Breast epithelium (tissue), 4 donors: ENCODE results near the gene IFNK. TPM values are rescaled to one million over a fixed set of nuclear protein-coding genes. Genes with fewer than 3 reads are reported as not detected.

ENCODE experiments used
- DNase-seq, 2 donors: peaks; one replicate each; pipeline ENCODE4 v3.0.0-alpha.2; 2019; ENCODE audit warnings: low spot score in 2 of 2
- H3K27ac ChIP-seq, 2 donors: fragments of 200-600 bp; sonication (generic) in 1 of 2; one replicate each; pipeline ENCODE4 v1.5.1; 2016 to 2019; ENCODE audit warnings: mild to moderate bottlenecking in 1 of 2
- H3K27me3 ChIP-seq, 2 donors: fragments of 200-600 bp; sonication (generic) in 1 of 2; one replicate each; pipeline versions ENCODE4 v1.5.1 to v1.6.0; 2017 to 2019; ENCODE audit warnings: control low read depth in 1 of 2, mild to moderate bottlenecking in 1 of 2
- H3K36me3 ChIP-seq: fragments of 200-600 bp; one replicate; pipeline ENCODE4 v1.5.1; 2019
- H3K4me1 ChIP-seq, 2 donors: fragments of 200-600 bp; sonication (generic); one replicate each; pipeline ENCODE4 v1.5.1; 2016 to 2019; ENCODE audit warnings: control low read depth in 1 of 2
- H3K4me3 ChIP-seq, 3 donors: fragments of 200-600 bp; sonication (generic); 1 replicate in 2 of 3; 2 replicates in 1 of 3; pipeline ENCODE4 v1.5.1; 2016 to 2019; ENCODE audit warnings: mild to moderate bottlenecking in 3 of 3, moderate library complexity in 2 of 3
- H3K9me3 ChIP-seq, 2 donors: fragments of 200-600 bp; sonication (generic) in 1 of 2; one replicate each; pipeline ENCODE4 v1.5.1; 2016 to 2019; ENCODE audit warnings: control low read depth in 1 of 2
- POLR2A ChIP-seq: fragments of 450-650 bp; IDR thresholded peaks from one replicate; pipeline ENCODE4 v1.6.1; 2016; ENCODE audit warnings: antibody characterized with exemption, mild to moderate bottlenecking, moderate library complexity
- POLR2AphosphoS5 ChIP-seq, 3 donors: sonication (generic); formaldehyde crosslinking; IDR thresholded peaks; one replicate each; pipeline ENCODE4 v1.6.1; 2017; ENCODE audit warnings: antibody characterized with exemption in 3 of 3
- intact Hi-C: fragments of 100-400 bp; cut with DNase I; formaldehyde crosslinking; loops from one replicate; pipeline ENCODE4 v1.15.1; 2023; ENCODE audit warnings: low total_unique reads
- total RNA-seq, 3 donors: library from RNA; depleted of rRNA; stranded (reverse); fragments of >200 nt; gene quantifications; one replicate each; pipeline ENCODE4 v1.1.0, GENCODE V29; 2016
- TF ChIP-seq, protein P1 (sequence below), 3 donors: fragments of 450-650 bp; IDR thresholded peaks; one replicate each; pipeline ENCODE4 v1.5.1; 2016 to 2017; ENCODE audit warnings: antibody characterized with exemption in 3 of 3, mild to moderate bottlenecking in 3 of 3, moderate library complexity in 3 of 3

The IFNK gene
- total RNA-seq, 3 donors from 2014 or later = not detected

- no peak for DNase-seq
- intact Hi-C loops = no loop called here
- Histone ChIP-seq H3K27ac (no peak overlapping the region), H3K4me3 (no peak overlapping the region), H3K4me1 (no peaks in the 10 kb centered on the region), H3K9me3 (no peaks in the 10 kb centered on the region), H3K36me3 (no peaks in the 10 kb centered on the region), H3K27me3 (no peaks in the 10 kb centered on the region)
- TF ChIP-seq POLR2AphosphoS5 (IDR thresholded peaks at IDR 0.05) = no peak
- TF ChIP-seq, protein P1, sequence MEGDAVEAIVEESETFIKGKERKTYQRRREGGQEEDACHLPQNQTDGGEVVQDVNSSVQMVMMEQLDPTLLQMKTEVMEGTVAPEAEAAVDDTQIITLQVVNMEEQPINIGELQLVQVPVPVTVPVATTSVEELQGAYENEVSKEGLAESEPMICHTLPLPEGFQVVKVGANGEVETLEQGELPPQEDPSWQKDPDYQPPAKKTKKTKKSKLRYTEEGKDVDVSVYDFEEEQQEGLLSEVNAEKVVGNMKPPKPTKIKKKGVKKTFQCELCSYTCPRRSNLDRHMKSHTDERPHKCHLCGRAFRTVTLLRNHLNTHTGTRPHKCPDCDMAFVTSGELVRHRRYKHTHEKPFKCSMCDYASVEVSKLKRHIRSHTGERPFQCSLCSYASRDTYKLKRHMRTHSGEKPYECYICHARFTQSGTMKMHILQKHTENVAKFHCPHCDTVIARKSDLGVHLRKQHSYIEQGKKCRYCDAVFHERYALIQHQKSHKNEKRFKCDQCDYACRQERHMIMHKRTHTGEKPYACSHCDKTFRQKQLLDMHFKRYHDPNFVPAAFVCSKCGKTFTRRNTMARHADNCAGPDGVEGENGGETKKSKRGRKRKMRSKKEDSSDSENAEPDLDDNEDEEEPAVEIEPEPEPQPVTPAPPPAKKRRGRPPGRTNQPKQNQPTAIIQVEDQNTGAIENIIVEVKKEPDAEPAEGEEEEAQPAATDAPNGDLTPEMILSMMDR (IDR thresholded peaks at IDR 0.05) = no peak
- TF ChIP-seq POLR2A = no peak
Observed at GRCh38 chr9:27563738-27564430, 39.8 kb downstream of the IFNK start.

DNA sequence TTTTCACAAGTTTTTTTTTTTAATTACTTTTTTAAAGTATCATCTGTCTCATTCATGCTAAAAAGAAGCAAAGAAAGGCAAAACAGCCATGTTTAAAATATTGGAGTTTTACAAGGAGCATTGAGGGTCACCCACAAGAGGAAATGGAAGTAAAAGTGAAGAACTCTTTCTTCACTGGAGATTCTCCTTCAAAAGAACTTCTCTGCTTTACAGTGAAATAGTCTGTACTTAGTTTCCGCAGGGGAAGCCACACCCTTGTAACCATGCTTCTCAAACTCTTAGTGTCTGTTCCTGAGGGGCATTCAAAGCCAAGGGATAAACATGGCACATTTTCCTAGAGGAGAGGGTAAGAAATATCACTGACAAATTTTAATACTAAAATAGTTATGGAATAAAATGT is 40.6 kb downstream of the IFNK start:
- no peaks in the 10 kb centered on the region for H3K9me3 ChIP-seq
- no peaks in the 10 kb centered on the region for H3K27me3 ChIP-seq
- intact Hi-C loops = loop anchor here (5.0 kb wide), 1 partner anchor 387 kb away; no protein-coding TSS in a partner anchor
- no peak for TF ChIP-seq POLR2AphosphoS5 (IDR thresholded peaks at IDR 0.05)
- no peak for TF ChIP-seq POLR2A
- TF ChIP-seq, protein P1 (IDR thresholded peaks at IDR 0.05) = no peak
- no peak overlapping the region for H3K4me3 ChIP-seq
- H3K27ac ChIP-seq = no peak overlapping the region
- no peak for DNase-seq
- no peaks in the 10 kb centered on the region for H3K36me3 ChIP-seq
- H3K4me1 ChIP-seq = no peaks in the 10 kb centered on the region

DNA sequence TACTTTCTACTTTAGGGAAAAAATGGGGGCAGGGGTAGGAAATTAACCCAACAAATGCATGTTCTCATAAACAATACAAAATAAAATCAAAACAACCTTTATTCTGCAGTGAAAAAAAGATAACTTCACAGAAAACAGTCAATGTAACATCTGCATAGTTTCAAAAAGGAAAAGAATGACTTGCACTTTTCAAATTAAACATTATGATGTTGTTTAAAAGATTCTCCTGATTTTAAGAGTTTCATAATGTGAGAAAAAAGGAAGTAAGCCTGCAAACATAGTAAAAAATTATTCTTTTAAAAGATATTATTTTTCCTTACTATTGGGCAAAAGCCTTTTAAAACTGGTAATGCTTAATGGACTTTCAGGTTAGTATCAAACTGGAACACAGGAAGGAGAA is 41.6 kb downstream of the IFNK start:
- Histone ChIP-seq H3K4me3 (no peak overlapping the region), H3K36me3 (no peaks in the 10 kb centered on the region), H3K4me1 (no peaks in the 10 kb centered on the region), H3K27ac (no peak overlapping the region), H3K9me3 (no peaks in the 10 kb centered on the region), H3K27me3 (no peaks in the 10 kb centered on the region)
- TF ChIP-seq, protein P1 (IDR thresholded peaks at IDR 0.05) = no peak
- TF ChIP-seq POLR2A (no peak), POLR2AphosphoS5 (IDR thresholded peaks at IDR 0.05) (no peak)
- intact Hi-C loops = loop anchor here (5.0 kb wide), 1 partner anchor 388 kb away; no protein-coding TSS in a partner anchor
- no peak for DNase-seq

- Histone ChIP-seq H3K4me1 (no peaks in the 10 kb centered on the region), H3K9me3 (no peaks in the 10 kb centered on the region), H3K4me3 (no peak overlapping the region), H3K27me3 (no peaks in the 10 kb centered on the region), H3K27ac (no peak overlapping the region), H3K36me3 (no peaks in the 10 kb centered on the region)
- DNase-seq = no peak
- no peak for TF ChIP-seq POLR2A
- no peak for TF ChIP-seq POLR2AphosphoS5 (IDR thresholded peaks at IDR 0.05)
- TF ChIP-seq, protein P1 (IDR thresholded peaks at IDR 0.05) = no peak
- intact Hi-C loops = loop anchor here (5.0 kb wide), 1 partner anchor 389 kb away; no protein-coding TSS in a partner anchor
Observed at GRCh38 chr9:27566118-27566517, 42.0 kb downstream of the IFNK start.

DNA sequence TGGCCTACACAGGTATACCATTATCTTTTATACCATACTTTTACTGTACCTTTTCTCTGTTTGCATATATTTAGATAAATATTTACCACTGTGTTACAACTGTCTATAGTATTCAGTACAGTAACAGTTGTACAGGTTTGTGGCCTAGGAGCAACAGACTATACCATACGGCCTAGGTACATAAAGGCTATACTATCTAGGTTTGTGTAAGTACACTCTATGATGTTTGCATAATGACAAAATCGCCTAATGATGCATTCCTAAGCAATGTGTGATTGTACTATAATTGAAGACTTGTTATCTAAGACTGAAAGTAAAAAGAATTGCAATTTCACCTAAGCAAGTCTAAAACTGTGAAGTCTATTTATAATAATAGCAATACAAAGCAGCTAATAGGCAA is 45.3 kb downstream of the IFNK start:
- intact Hi-C loops = loop anchor here (5.0 kb wide), 1 partner anchor 392 kb away; no protein-coding TSS in a partner anchor
- no peak for DNase-seq
- H3K36me3 ChIP-seq = no peaks in the 10 kb centered on the region
- TF ChIP-seq, protein P1 (IDR thresholded peaks at IDR 0.05) = no peak
- no peak for TF ChIP-seq POLR2A
- H3K4me3 ChIP-seq = no peak overlapping the region
- no peaks in the 10 kb centered on the region for H3K27me3 ChIP-seq
- no peaks in the 10 kb centered on the region for H3K4me1 ChIP-seq
- no peaks in the 10 kb centered on the region for H3K9me3 ChIP-seq
- H3K27ac ChIP-seq = no peak overlapping the region
